ENCODE results near the gene REEP6. TPM values are rescaled to one million over a fixed set of nuclear protein-coding genes. Genes with fewer than 3 reads are reported as not detected.
"Not testable (repeated sequence)": the region's sequence is repeated elsewhere in the genome, so short reads cannot be mapped to it uniquely, and the experiment has no call there.

The REEP6 gene
- polyA plus RNA-seq, 1 of the 3 experiments (the other 2 are of a cell fraction) = 9.1 TPM

- POLR2A ChIA-PET = no interaction called here
- Histone ChIP-seq H3K9me3 (no peaks in the 10 kb centered on the region), H3K4me3 (ENCODE audit: low read depth in 2 of 2, low read length in 1 of 2) (no peak overlapping the region), H3K36me3 (replicated peaks in 1 of 2; ENCODE audit: control insufficient read depth in 1 of 2, insufficient read depth in 2 of 2, low read length in 1 of 2) (no peaks in the 10 kb centered on the region), H3F3A (replicated peaks; ENCODE audit: insufficient read depth) (no peaks in the 10 kb centered on the region), H3K4me1 (ENCODE audit: control insufficient read depth in 1 of 2, insufficient read depth in 2 of 2, low read depth in 1 of 2, low read length in 1 of 2) (peaks cover 0 to 5% of the 10 kb centered on the region in 2 experiments; a peak in 1 of 4 replicates), H3K27ac (ENCODE audit: low read depth in 2 of 2, low read length in 1 of 2) (no peak overlapping the region), H2AFZ (ENCODE audit: low read depth) (no peak overlapping the region), H3K4me2 (peak overlapping the region; percentile 64), H3K9ac (no peak overlapping the region), H3K9me2 (no peaks in the 10 kb centered on the region), H4K20me1 (ENCODE audit: insufficient read depth) (no peaks in the 10 kb centered on the region), H3K27me3 (ENCODE audit: insufficient read depth) (no peaks in the 10 kb centered on the region), H3K79me2 (ENCODE audit: insufficient read depth) (no peaks in the 10 kb centered on the region)
- WGBS (ENCODE audit: low lambda C conversion rate) = 13% methylated on average over 13 of the region's 15 CpGs
- CTCF ChIA-PET = no interaction called here
- DNase-seq = no peak
- TF ChIP-seq MEF2A (IDR thresholded peaks at IDR 0.05; ENCODE audit: borderline replicate concordance, low read depth) = no peak
- no peak for TF ChIP-seq IRF3 (IDR thresholded peaks at IDR 0.05; ENCODE audit: low read depth, low read length)
- TF ChIP-seq ZBTB33 (IDR thresholded peaks at IDR 0.05; ENCODE audit: borderline replicate concordance, low read depth) = no peak
- TF ChIP-seq POLR2AphosphoS5 (IDR thresholded peaks at IDR 0.05; ENCODE audit: low read depth, low read length) = no peak
- no peak for TF ChIP-seq NFIC (IDR thresholded peaks at IDR 0.05; ENCODE audit: borderline replicate concordance)
- TF ChIP-seq FOSL2 (IDR thresholded peaks at IDR 0.05; ENCODE audit: borderline replicate concordance, low read depth) = no peak
- TF ChIP-seq TAF1 (IDR thresholded peaks at IDR 0.05; ENCODE audit: borderline replicate concordance, low read depth, low read length) = no peak
- no peak for TF ChIP-seq ELF1 (IDR thresholded peaks at IDR 0.05)
- TF ChIP-seq SMC3 (IDR thresholded peaks at IDR 0.05; ENCODE audit: low read depth, low read length) = no peak
- TF ChIP-seq RCOR1 (IDR thresholded peaks at IDR 0.05; ENCODE audit: low read length) = no peak
- no peak for TF ChIP-seq EZH2phosphoT487 (IDR thresholded peaks at IDR 0.05; ENCODE audit: borderline replicate concordance, low read depth)
- TF ChIP-seq GABPA (IDR thresholded peaks at IDR 0.05; ENCODE audit: low read depth) = no peak
- no peak for TF ChIP-seq USF2 (IDR thresholded peaks at IDR 0.05; ENCODE audit: borderline replicate concordance, low read depth, low read length)
- TF ChIP-seq SIN3A (IDR thresholded peaks at IDR 0.05; ENCODE audit: borderline replicate concordance, low read depth, low read length) = no peak
- TF ChIP-seq RXRA (IDR thresholded peaks at IDR 0.05; ENCODE audit: borderline replicate concordance, low read depth) = no peak
- no peak for TF ChIP-seq YY1 (IDR thresholded peaks at IDR 0.05; ENCODE audit: low read depth)
- TF ChIP-seq FOXM1 (IDR thresholded peaks at IDR 0.05; ENCODE audit: low read depth) = no peak
These were observed 48.0 kb downstream of the REEP6 start for GRCh38 chr19:1538978-1539377.

- 91% methylated on average over 11 of the region's 11 CpGs for WGBS (ENCODE audit: low lambda C conversion rate)
- H3K9me2 ChIP-seq; H3K4me3 ChIP-seq (ENCODE audit: low read depth in 2 of 2, low read length in 1 of 2); DNase-seq; H3K4me1 ChIP-seq (ENCODE audit: control insufficient read depth in 1 of 2, insufficient read depth in 2 of 2, low read depth in 1 of 2, low read length in 1 of 2); H3K9ac ChIP-seq; POLR2A ChIA-PET; H3K27ac ChIP-seq (ENCODE audit: low read depth in 2 of 2, low read length in 1 of 2); H3K4me2 ChIP-seq; H3K9me3 ChIP-seq; H3K36me3 ChIP-seq (replicated peaks in 1 of 2; ENCODE audit: control insufficient read depth in 1 of 2, insufficient read depth in 2 of 2, low read length in 1 of 2); H2AFZ ChIP-seq (ENCODE audit: low read depth); H3F3A ChIP-seq (replicated peaks; ENCODE audit: insufficient read depth); CTCF ChIA-PET; H3K79me2 ChIP-seq (ENCODE audit: insufficient read depth); H4K20me1 ChIP-seq (ENCODE audit: insufficient read depth); H3K27me3 ChIP-seq (ENCODE audit: insufficient read depth): not testable (repeated sequence)
These were observed 48.8 kb downstream of the REEP6 start for GRCh38 chr19:1539749-1540148.

All from SK-N-SH (cell line).